ENCODE measurements around the gene AFF2. TPM values are rescaled to one million over a fixed set of nuclear protein-coding genes. Genes with fewer than 3 reads are reported as not detected.

AFF2 gene
- total RNA-seq, 5 donors from 2014 or later (not counting 1 experiment from before 2014, with no cell fraction given) = 0.95 to 4.1 (median 2.3) TPM

GRCh38 chrX:148695255-148695654 lies 194.8 kb downstream of the AFF2 start:
- no peak overlapping the region for H3K4me3 ChIP-seq (ENCODE audit: control insufficient read depth in 1 of 2, extremely low read depth in 1 of 2, low read length in 1 of 2)
- H3K27me3 Mint-ChIP-seq = no peaks in the 10 kb centered on the region
- DNase-seq (no peak), ATAC-seq (replicated peaks in 1 of 4) (no peak)
- H3K36me3 Mint-ChIP-seq = no peaks in the 10 kb centered on the region
- H3K4me1 ChIP-seq (ENCODE audit: control insufficient read depth in 1 of 2, extremely low read depth in 1 of 2, insufficient read depth in 2 of 2, low read length in 2 of 2) = no peaks in the 10 kb centered on the region
- no peaks in the 10 kb centered on the region for H3K27me3 ChIP-seq (replicated peaks in 1 of 2; ENCODE audit: control insufficient read depth in 2 of 2, extremely low read depth in 1 of 2, insufficient read depth in 2 of 2, low read length in 1 of 2)
- H3K4me3 Mint-ChIP-seq = no peak overlapping the region
- H3K27ac ChIP-seq (ENCODE audit: low read length) = no peak overlapping the region
- H3K9me3 Mint-ChIP-seq = no peaks in the 10 kb centered on the region
- no peaks in the 10 kb centered on the region for H3K36me3 ChIP-seq (ENCODE audit: control insufficient read depth in 2 of 2, extremely low read depth in 1 of 2, insufficient read depth in 1 of 2, low read length in 1 of 2)
- CTCF ChIA-PET = no interaction called here
- no peaks in the 10 kb centered on the region for H3K9me3 ChIP-seq
- WGBS (ENCODE audit: insufficient coverage) = no CpG with 5 or more reads among the region's 3 CpGs
- no peaks in the 10 kb centered on the region for H3K4me1 Mint-ChIP-seq
- no peak overlapping the region for H3K27ac Mint-ChIP-seq
- POLR2A ChIA-PET = no interaction called here

DNA sequence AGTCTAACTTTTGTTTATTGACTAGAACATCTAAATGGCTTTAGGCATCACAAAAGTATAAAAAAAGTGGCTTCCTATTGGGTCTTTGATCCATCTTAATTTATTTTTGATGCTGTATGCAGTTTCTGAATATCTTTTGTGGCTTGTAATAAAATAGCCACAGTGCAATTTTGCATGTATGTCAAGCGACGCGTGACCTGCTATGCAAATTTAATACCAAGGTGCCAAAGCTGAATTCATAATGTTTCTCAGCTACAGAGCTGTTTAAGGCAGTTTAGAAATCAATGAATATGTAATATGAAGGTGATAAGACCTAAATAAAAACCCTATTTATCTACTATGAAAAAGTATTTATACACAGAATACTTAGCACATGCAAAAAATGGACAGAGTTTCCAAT lies 197.8 kb downstream of the AFF2 start:
- no peaks in the 10 kb centered on the region for H3K9me3 Mint-ChIP-seq
- DNase-seq (no peak), ATAC-seq (replicated peaks in 1 of 4) (no peak)
- no peaks in the 10 kb centered on the region for H3K4me1 Mint-ChIP-seq
- Histone ChIP-seq H3K27me3 (replicated peaks in 1 of 2; ENCODE audit: control insufficient read depth in 2 of 2, extremely low read depth in 1 of 2, insufficient read depth in 2 of 2, low read length in 1 of 2) (no peaks in the 10 kb centered on the region), H3K4me1 (ENCODE audit: control insufficient read depth in 1 of 2, extremely low read depth in 1 of 2, insufficient read depth in 2 of 2, low read length in 2 of 2) (no peaks in the 10 kb centered on the region), H3K4me3 (ENCODE audit: control insufficient read depth in 1 of 2, extremely low read depth in 1 of 2, low read length in 1 of 2) (no peak overlapping the region), H3K9me3 (no peaks in the 10 kb centered on the region), H3K27ac (ENCODE audit: low read length) (no peak overlapping the region), H3K36me3 (ENCODE audit: control insufficient read depth in 2 of 2, extremely low read depth in 1 of 2, insufficient read depth in 1 of 2, low read length in 1 of 2) (no peaks in the 10 kb centered on the region)
- no peak overlapping the region for H3K4me3 Mint-ChIP-seq
- no peaks in the 10 kb centered on the region for H3K36me3 Mint-ChIP-seq
- no peaks in the 10 kb centered on the region for H3K27me3 Mint-ChIP-seq
- WGBS (ENCODE audit: insufficient coverage) = no CpG with 5 or more reads among the region's 3 CpGs
- CTCF ChIA-PET = no interaction called here
- POLR2A ChIA-PET = interaction anchor here in 1 of 2 donors (0.7 kb wide), 1 partner anchor 239 kb away, joined by 3 read pairs; no protein-coding TSS in a partner anchor
- no peak overlapping the region for H3K27ac Mint-ChIP-seq

DNA sequence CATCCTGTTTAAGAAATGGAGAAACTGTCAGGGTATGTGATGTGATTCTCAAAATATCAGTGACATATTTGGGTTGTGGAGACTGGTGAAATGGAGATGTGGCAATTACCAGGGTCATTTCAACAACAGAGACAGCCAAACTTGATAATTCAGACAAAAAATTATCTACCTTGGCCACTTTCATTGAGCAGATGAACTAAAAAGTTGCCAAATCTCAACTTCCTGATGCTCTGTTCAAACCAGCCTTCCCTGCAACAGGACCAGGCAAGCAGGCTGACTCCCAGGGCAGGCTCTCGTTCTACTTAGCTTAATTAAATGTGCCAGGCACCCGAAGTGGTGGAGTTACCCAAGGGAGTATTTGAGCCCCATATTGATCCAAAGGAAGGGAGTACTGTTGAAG lies 199.6 kb downstream of the AFF2 start:
- no peaks in the 10 kb centered on the region for H3K4me1 Mint-ChIP-seq
- CTCF ChIA-PET = interaction anchor here in 1 of 2 donors (0.6 kb wide), 1 partner anchor 54 kb away, joined by 4 read pairs; no protein-coding TSS in a partner anchor

DNA sequence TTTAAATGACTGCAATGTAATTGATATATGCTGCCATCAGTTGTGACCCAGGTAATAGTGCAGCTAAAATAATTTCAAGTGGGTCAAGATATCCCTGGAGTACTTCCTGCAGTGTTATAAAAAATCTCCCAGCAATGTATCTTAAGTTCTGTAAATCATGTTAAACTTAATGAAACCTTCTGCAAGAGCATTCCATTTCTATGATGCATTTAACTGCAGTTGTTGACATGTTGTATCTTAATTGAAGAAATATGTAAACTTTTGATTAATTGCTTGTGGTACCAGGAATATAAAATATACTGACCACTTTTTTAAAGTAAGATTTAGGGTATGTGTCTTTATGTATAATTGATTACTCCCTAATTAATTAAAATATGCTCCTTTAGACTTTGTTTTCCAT lies 213.6 kb downstream of the AFF2 start:
- Histone ChIP-seq H3K27ac (ENCODE audit: low read length) (no peak overlapping the region), H3K9me3 (no peaks in the 10 kb centered on the region), H3K4me3 (ENCODE audit: control insufficient read depth in 1 of 2, extremely low read depth in 1 of 2, low read length in 1 of 2) (no peak overlapping the region), H3K36me3 (ENCODE audit: control insufficient read depth in 2 of 2, extremely low read depth in 1 of 2, insufficient read depth in 1 of 2, low read length in 1 of 2) (no peaks in the 10 kb centered on the region), H3K27me3 (replicated peaks in 1 of 2; ENCODE audit: control insufficient read depth in 2 of 2, extremely low read depth in 1 of 2, insufficient read depth in 2 of 2, low read length in 1 of 2) (no peaks in the 10 kb centered on the region), H3K4me1 (ENCODE audit: control insufficient read depth in 1 of 2, extremely low read depth in 1 of 2, insufficient read depth in 2 of 2, low read length in 2 of 2) (no peaks in the 10 kb centered on the region)
- Mint-ChIP-seq H3K4me3 (no peak overlapping the region), H3K27me3 (peaks cover 0 to 7% of the 10 kb centered on the region in 2 donors), H3K27ac (no peak overlapping the region), H3K9me3 (no peaks in the 10 kb centered on the region), H3K4me1 (no peaks in the 10 kb centered on the region), H3K36me3 (no peaks in the 10 kb centered on the region)
- DNase-seq = no peak
- POLR2A ChIA-PET = no interaction called here
- CTCF ChIA-PET = no interaction called here
- ATAC-seq (replicated peaks in 1 of 4) = no peak

More for the DNA sequence above, 199.6 kb downstream of the AFF2 start:
- Histone ChIP-seq H3K27me3 (replicated peaks in 1 of 2; ENCODE audit: control insufficient read depth in 2 of 2, extremely low read depth in 1 of 2, insufficient read depth in 2 of 2, low read length in 1 of 2) (no peaks in the 10 kb centered on the region), H3K9me3 (no peaks in the 10 kb centered on the region), H3K27ac (ENCODE audit: low read length) (no peak overlapping the region), H3K36me3 (ENCODE audit: control insufficient read depth in 2 of 2, extremely low read depth in 1 of 2, insufficient read depth in 1 of 2, low read length in 1 of 2) (no peaks in the 10 kb centered on the region), H3K4me3 (ENCODE audit: control insufficient read depth in 1 of 2, extremely low read depth in 1 of 2, low read length in 1 of 2) (no peak overlapping the region), H3K4me1 (ENCODE audit: control insufficient read depth in 1 of 2, extremely low read depth in 1 of 2, insufficient read depth in 2 of 2, low read length in 2 of 2) (no peaks in the 10 kb centered on the region)
- no peak overlapping the region for H3K27ac Mint-ChIP-seq
- H3K27me3 Mint-ChIP-seq = peaks cover 0 to under 1% of the 10 kb centered on the region in 2 donors
- DNase-seq (no peak), ATAC-seq (replicated peaks in 1 of 4) (no peak)
- H3K36me3 Mint-ChIP-seq = no peaks in the 10 kb centered on the region
- 67% methylated on average over 1 of the region's 2 CpGs for WGBS (ENCODE audit: insufficient coverage)
- no peaks in the 10 kb centered on the region for H3K9me3 Mint-ChIP-seq
- no peak overlapping the region for H3K4me3 Mint-ChIP-seq
- POLR2A ChIA-PET = no interaction called here

- Histone ChIP-seq H3K27ac (ENCODE audit: low read length) (no peak overlapping the region), H3K9me3 (no peaks in the 10 kb centered on the region), H3K27me3 (replicated peaks in 1 of 2; ENCODE audit: control insufficient read depth in 2 of 2, extremely low read depth in 1 of 2, insufficient read depth in 2 of 2, low read length in 1 of 2) (no peaks in the 10 kb centered on the region), H3K4me1 (ENCODE audit: control insufficient read depth in 1 of 2, extremely low read depth in 1 of 2, insufficient read depth in 2 of 2, low read length in 2 of 2) (no peaks in the 10 kb centered on the region), H3K4me3 (ENCODE audit: control insufficient read depth in 1 of 2, extremely low read depth in 1 of 2, low read length in 1 of 2) (no peak overlapping the region), H3K36me3 (ENCODE audit: control insufficient read depth in 2 of 2, extremely low read depth in 1 of 2, insufficient read depth in 1 of 2, low read length in 1 of 2) (no peaks in the 10 kb centered on the region)
- WGBS (ENCODE audit: insufficient coverage) = no CpG with 5 or more reads among the region's 4 CpGs
- no peak for DNase-seq
- no peaks in the 10 kb centered on the region for H3K36me3 Mint-ChIP-seq
- no peak overlapping the region for H3K4me3 Mint-ChIP-seq
- peaks cover 0 to 7% of the 10 kb centered on the region in 2 donors for H3K27me3 Mint-ChIP-seq
- no peak overlapping the region for H3K27ac Mint-ChIP-seq
- CTCF ChIA-PET = interaction anchor here in 1 of 2 donors (0.5 kb wide), 1 partner anchor 1009 kb away, joined by 3 read pairs; no protein-coding TSS in a partner anchor
- ATAC-seq (replicated peaks in 1 of 4) = no peak
- H3K9me3 Mint-ChIP-seq = no peaks in the 10 kb centered on the region
- H3K4me1 Mint-ChIP-seq = no peaks in the 10 kb centered on the region
- POLR2A ChIA-PET = no interaction called here
These were observed 214.9 kb downstream of the AFF2 start for GRCh38 chrX:148715361-148715760.

DNA sequence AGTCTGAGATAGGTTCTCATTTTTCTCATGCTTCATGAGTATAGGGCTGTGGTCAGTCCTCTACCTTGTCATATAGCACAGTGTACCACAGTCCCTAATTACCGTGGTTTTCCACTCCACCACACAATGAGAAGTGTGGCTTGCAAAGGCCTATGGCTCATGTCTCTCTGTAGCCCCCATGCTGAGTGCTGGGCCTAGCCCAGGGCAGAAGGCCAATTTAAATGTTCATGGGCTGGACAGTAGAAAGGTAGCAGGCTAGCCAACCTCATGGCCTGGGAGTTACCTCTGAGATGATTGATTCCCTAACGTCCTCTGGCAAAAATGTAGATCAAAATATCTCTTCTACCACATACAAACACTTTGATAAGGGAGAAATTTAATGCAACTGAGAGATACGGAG lies 222.5 kb downstream of the AFF2 start:
- no peak for ATAC-seq (replicated peaks in 1 of 4)
- no peak for DNase-seq
- no CpG with 5 or more reads among the region's 3 CpGs for WGBS (ENCODE audit: insufficient coverage)
- Histone ChIP-seq H3K36me3 (ENCODE audit: control insufficient read depth in 2 of 2, extremely low read depth in 1 of 2, insufficient read depth in 1 of 2, low read length in 1 of 2) (no peaks in the 10 kb centered on the region), H3K27ac (ENCODE audit: low read length) (no peak overlapping the region), H3K9me3 (no peaks in the 10 kb centered on the region), H3K4me1 (ENCODE audit: control insufficient read depth in 1 of 2, extremely low read depth in 1 of 2, insufficient read depth in 2 of 2, low read length in 2 of 2) (no peaks in the 10 kb centered on the region), H3K4me3 (ENCODE audit: control insufficient read depth in 1 of 2, extremely low read depth in 1 of 2, low read length in 1 of 2) (no peak overlapping the region), H3K27me3 (replicated peaks in 1 of 2; ENCODE audit: control insufficient read depth in 2 of 2, extremely low read depth in 1 of 2, insufficient read depth in 2 of 2, low read length in 1 of 2) (no peaks in the 10 kb centered on the region)
- POLR2A ChIA-PET = no interaction called here
- H3K9me3 Mint-ChIP-seq = peaks cover 0 to 6% (median 0%) of the 10 kb centered on the region in 3 donors
- H3K4me1 Mint-ChIP-seq = no peaks in the 10 kb centered on the region
- H3K4me3 Mint-ChIP-seq = no peak overlapping the region
- CTCF ChIA-PET = no interaction called here
- no peaks in the 10 kb centered on the region for H3K36me3 Mint-ChIP-seq
- H3K27me3 Mint-ChIP-seq = peaks cover 0 to 4% of the 10 kb centered on the region in 2 donors
- H3K27ac Mint-ChIP-seq = no peak overlapping the region

DNA sequence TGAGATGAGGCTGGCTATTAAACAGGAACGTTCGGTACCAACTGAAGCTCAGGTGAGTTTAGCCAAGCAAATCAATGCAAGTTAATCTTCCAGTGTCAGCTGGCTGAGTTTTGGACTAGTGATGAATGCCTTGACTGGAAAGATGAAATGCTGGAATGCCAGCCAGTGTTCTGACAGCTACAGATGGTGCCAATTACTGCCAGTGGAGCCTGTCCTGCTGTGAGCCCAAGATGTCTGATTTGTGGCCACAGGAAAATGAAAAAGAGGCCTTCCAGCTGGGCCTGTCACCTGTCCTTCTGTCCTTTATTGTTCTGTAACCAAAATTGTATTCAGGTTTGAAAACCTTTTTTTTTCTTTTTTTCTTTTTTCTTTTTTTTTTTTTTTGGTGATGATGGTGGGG lies 223.1 kb downstream of the AFF2 start:
- WGBS (ENCODE audit: insufficient coverage) = no CpG with 5 or more reads among the region's 2 CpGs
- Histone ChIP-seq H3K27me3 (replicated peaks in 1 of 2; ENCODE audit: control insufficient read depth in 2 of 2, extremely low read depth in 1 of 2, insufficient read depth in 2 of 2, low read length in 1 of 2) (no peaks in the 10 kb centered on the region), H3K4me1 (ENCODE audit: control insufficient read depth in 1 of 2, extremely low read depth in 1 of 2, insufficient read depth in 2 of 2, low read length in 2 of 2) (no peaks in the 10 kb centered on the region), H3K9me3 (no peaks in the 10 kb centered on the region), H3K27ac (ENCODE audit: low read length) (no peak overlapping the region), H3K4me3 (ENCODE audit: control insufficient read depth in 1 of 2, extremely low read depth in 1 of 2, low read length in 1 of 2) (no peak overlapping the region), H3K36me3 (ENCODE audit: control insufficient read depth in 2 of 2, extremely low read depth in 1 of 2, insufficient read depth in 1 of 2, low read length in 1 of 2) (no peaks in the 10 kb centered on the region)
- CTCF ChIA-PET = no interaction called here
- Mint-ChIP-seq H3K9me3 (peaks cover 0 to 6% (median 0%) of the 10 kb centered on the region in 3 donors), H3K27ac (no peak overlapping the region), H3K4me1 (no peaks in the 10 kb centered on the region), H3K27me3 (peaks cover 0 to 6% of the 10 kb centered on the region in 2 donors), H3K4me3 (no peak overlapping the region), H3K36me3 (no peaks in the 10 kb centered on the region)
- POLR2A ChIA-PET = no interaction called here
- no peak for ATAC-seq (replicated peaks in 1 of 4)
- DNase-seq = no peak

Data from T-cell (primary cell).